Measurements from ENCODE around the gene SLC4A8.

DNA sequence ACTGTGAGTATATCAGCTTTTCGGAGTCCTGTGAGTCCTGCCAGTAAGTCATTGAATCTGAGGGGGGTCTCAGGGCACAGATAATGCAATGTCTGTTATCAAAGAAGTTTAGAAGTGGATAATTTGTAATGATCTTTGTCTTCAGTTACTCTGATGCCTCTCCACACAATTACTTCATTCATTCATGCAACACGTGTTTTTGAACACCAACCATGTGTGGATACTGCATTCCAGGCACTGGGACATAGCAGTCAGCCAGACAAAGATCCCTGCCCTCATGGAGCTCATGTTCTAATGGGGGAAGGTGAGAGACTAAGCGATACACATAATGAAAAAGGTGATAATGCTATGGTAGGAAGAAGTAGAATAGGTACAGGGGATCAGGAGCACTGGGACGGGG, 105.6 kb downstream of the SLC4A8 start:
- TF ChIP-seq, protein P1, sequence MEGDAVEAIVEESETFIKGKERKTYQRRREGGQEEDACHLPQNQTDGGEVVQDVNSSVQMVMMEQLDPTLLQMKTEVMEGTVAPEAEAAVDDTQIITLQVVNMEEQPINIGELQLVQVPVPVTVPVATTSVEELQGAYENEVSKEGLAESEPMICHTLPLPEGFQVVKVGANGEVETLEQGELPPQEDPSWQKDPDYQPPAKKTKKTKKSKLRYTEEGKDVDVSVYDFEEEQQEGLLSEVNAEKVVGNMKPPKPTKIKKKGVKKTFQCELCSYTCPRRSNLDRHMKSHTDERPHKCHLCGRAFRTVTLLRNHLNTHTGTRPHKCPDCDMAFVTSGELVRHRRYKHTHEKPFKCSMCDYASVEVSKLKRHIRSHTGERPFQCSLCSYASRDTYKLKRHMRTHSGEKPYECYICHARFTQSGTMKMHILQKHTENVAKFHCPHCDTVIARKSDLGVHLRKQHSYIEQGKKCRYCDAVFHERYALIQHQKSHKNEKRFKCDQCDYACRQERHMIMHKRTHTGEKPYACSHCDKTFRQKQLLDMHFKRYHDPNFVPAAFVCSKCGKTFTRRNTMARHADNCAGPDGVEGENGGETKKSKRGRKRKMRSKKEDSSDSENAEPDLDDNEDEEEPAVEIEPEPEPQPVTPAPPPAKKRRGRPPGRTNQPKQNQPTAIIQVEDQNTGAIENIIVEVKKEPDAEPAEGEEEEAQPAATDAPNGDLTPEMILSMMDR (IDR thresholded peaks at IDR 0.05; ENCODE audit: borderline replicate concordance, extremely low read depth, low read length, poor library complexity, severe bottlenecking), result no peak
- TF ChIP-seq EZH2 (IDR thresholded peaks at IDR 0.05; ENCODE audit: borderline replicate concordance, low read depth, low read length, severe bottlenecking), result no peak

Data from DND-41 (cell line).